ENCODE measurements around the gene GOLIM4. TPM values are rescaled to one million over a fixed set of nuclear protein-coding genes. Genes with fewer than 3 reads are reported as not detected.
"Not testable (repeated sequence)": the region's sequence is repeated elsewhere in the genome, so short reads cannot be mapped to it uniquely, and the experiment has no call there.

Gene GOLIM4
- total RNA-seq, 2 experiments from 2014 or later, result 1.4 to 1.5 TPM

DNA sequence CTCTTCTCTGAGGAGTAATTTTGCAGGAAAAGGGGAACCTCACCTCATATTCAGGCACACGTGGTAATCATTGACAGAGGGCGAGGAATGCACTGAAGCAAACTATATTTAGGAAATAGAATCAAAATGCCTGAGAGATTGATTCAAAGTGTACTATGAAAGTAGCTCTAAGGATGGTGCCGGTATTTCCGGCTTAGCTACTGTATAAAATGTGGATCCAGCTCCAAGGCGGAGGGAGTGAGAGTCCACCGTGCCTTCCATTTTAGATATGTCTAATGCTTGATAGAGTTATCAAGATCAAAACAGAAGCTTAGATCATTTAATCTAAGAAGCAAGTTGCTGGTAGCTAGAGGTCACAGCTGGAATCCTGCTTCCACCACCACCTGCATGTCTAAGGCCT lies 33.0 kb downstream of the GOLIM4 start:
- H3K27ac Mint-ChIP-seq, result no peak overlapping the region
- H3K27me3 Mint-ChIP-seq, result peaks cover 4% of the 10 kb centered on the region
- H3K9me3 Mint-ChIP-seq, result no peaks in the 10 kb centered on the region
- DNase-seq, result no peak
- intact Hi-C loops (cut with micrococcal nuclease), result loop anchor here (5.0 kb wide), 1 partner anchor 35 kb away; the partner anchor contains the start of gene GOLIM4
- H3K36me3 Mint-ChIP-seq, result no peaks in the 10 kb centered on the region
- ChIA-PET POLR2A (no interaction called here), CTCF (no interaction called here)
- peaks cover 7% of the 10 kb centered on the region for H3K4me1 Mint-ChIP-seq (ENCODE audit: low read depth)
- no peak overlapping the region for H3K4me3 Mint-ChIP-seq

DNA sequence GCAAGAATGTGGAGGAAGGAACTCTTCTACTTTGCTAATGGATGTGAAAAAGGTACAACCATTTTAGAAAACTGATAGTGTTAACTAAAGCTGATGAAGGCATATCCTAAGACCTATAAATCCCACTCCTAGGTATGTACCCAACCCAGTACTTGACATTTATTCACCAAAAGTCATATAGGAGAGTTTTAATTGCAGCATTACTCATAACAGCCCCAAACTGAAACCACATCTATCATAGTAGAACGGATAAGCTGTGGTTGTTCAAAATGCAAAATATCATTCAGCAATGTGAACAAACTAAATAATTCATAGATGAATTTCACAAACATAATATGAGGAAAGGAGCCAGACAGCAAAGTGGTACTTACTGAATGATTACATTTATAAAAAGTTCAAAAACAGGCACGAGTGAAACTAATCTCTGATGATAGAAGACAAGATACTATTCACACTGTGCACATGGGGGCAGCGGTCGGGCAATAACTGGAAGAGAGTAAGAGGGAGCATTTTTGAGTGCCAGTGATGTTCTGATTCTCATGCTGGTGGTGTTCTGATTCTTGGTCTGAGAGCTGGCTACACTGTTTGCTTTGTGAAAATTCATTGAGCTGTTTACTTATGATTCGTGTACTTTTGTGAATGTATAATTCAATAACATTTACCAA lies 34.3 kb downstream of the GOLIM4 start:
- ChIA-PET CTCF (interaction anchor here (0.6 kb wide), 1 partner anchor 11 kb away, joined by 3 read pairs; no protein-coding TSS in a partner anchor), POLR2A (no interaction called here)
- Mint-ChIP-seq H3K36me3 (no peaks in the 10 kb centered on the region), H3K4me3 (no peak overlapping the region), H3K9me3 (no peaks in the 10 kb centered on the region), H3K27ac (no peak overlapping the region), H3K4me1 (ENCODE audit: low read depth) (peaks cover 7% of the 10 kb centered on the region), H3K27me3 (peaks cover 4% of the 10 kb centered on the region)
- DNase-seq, result peak; percentile 11
- intact Hi-C loops (cut with micrococcal nuclease), result loop anchor here (5.0 kb wide), 1 partner anchor 36 kb away; the partner anchor contains the start of gene GOLIM4

GRCh38 chr3:168060317-168060716 lies 35.4 kb downstream of the GOLIM4 start:
- no peaks in the 10 kb centered on the region for H3K36me3 Mint-ChIP-seq
- no peaks in the 10 kb centered on the region for H3K9me3 Mint-ChIP-seq
- H3K4me1 Mint-ChIP-seq (ENCODE audit: low read depth), result peaks cover 7% of the 10 kb centered on the region
- no peak overlapping the region for H3K27ac Mint-ChIP-seq
- intact Hi-C loops (cut with micrococcal nuclease), result loop anchor here (5.0 kb wide), 1 partner anchor 37 kb away; the partner anchor contains the start of gene GOLIM4
- peaks cover 4% of the 10 kb centered on the region for H3K27me3 Mint-ChIP-seq
- ChIA-PET POLR2A (no interaction called here), CTCF (no interaction called here)
- H3K4me3 Mint-ChIP-seq, result no peak overlapping the region
- DNase-seq, result no peak

DNA sequence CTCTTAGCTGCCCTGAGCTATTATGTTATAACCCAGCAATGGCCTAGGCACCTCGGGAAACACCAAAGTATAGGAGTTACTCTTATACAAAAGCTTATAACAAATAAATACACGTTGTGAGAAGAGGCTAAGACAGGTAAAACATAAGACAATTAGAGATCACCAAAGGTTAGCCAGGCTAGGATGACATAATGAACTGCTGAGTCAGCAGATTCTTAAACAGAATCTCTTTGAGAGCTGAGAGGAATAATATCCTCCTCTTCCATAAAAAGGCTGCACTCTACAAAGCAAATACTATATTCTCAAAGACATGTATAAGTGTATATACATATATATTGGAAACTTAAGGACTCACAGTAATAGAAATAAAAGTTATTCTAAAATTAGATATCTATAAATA lies 37.2 kb downstream of the GOLIM4 start:
- Mint-ChIP-seq H3K4me1 (ENCODE audit: low read depth) (peaks cover 7% of the 10 kb centered on the region), H3K4me3 (no peak overlapping the region), H3K9me3 (peaks cover 2% of the 10 kb centered on the region), H3K36me3 (no peaks in the 10 kb centered on the region), H3K27me3 (peaks cover 3% of the 10 kb centered on the region), H3K27ac (no peak overlapping the region)
- CTCF ChIA-PET, result interaction anchor here (0.7 to 1.1 kb wide), 2 partner anchors 18 to 1705 kb away, joined by 3 to 4 read pairs; no protein-coding TSS in a partner anchor
- intact Hi-C loops (cut with micrococcal nuclease), result no loop called here
- no peak for DNase-seq
- POLR2A ChIA-PET, result no interaction called here

GRCh38 chr3:168056398-168057230 lies 39.1 kb downstream of the GOLIM4 start:
- H3K27ac Mint-ChIP-seq; H3K36me3 Mint-ChIP-seq; POLR2A ChIA-PET; intact Hi-C loops (cut with micrococcal nuclease); H3K4me3 Mint-ChIP-seq; H3K9me3 Mint-ChIP-seq; H3K4me1 Mint-ChIP-seq (ENCODE audit: low read depth); DNase-seq; CTCF ChIA-PET; H3K27me3 Mint-ChIP-seq: not testable (repeated sequence)

DNA sequence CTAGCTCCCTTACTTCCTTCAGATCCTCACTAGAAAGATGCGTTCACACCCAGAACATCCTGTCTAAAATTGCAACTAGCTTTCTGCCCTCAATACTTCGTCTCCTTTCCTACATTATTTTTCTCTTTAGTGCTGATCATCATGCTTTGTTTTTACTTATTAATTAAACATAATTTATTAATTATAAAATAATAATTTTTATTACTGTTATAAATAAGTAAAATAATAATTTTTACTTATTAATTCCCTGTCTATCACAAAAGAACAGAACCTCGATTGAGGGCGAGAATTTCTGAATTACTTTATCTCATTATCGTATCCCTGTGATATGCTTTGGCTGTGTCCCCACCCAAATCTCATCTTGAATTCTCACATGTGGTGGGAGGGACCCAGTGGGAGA lies 41.3 kb downstream of the GOLIM4 start:
- no peak overlapping the region for H3K27ac Mint-ChIP-seq
- POLR2A ChIA-PET, result no interaction called here
- intact Hi-C loops (cut with micrococcal nuclease), result no loop called here
- no peaks in the 10 kb centered on the region for H3K27me3 Mint-ChIP-seq
- H3K9me3 Mint-ChIP-seq, result peaks cover 2% of the 10 kb centered on the region
- no peak overlapping the region for H3K4me3 Mint-ChIP-seq
- no peak for DNase-seq
- H3K36me3 Mint-ChIP-seq, result no peaks in the 10 kb centered on the region
- no peaks in the 10 kb centered on the region for H3K4me1 Mint-ChIP-seq (ENCODE audit: low read depth)
- CTCF ChIA-PET, result no interaction called here

DNA sequence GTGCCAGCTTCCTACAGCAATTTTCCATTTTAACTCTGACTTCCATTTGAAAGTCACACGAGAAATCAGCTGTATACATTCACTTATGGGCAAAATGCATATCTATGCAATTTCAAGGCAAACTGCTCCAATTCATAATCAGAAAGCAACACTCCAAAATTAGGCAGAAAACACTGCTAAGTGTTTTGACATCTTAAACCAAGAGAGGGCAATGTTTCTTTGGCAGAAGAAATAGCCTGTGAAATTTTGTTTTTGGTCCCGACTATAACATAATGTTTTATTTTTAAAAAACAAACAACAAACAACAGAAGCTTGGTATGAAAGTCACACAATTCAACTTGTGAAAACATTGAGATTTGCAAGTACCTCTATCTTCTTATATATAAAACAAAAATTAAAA lies 42.6 kb downstream of the GOLIM4 start:
- peaks cover 2% of the 10 kb centered on the region for H3K9me3 Mint-ChIP-seq
- ChIA-PET CTCF (no interaction called here), POLR2A (no interaction called here)
- no peak for DNase-seq
- H3K4me1 Mint-ChIP-seq (ENCODE audit: low read depth), result no peaks in the 10 kb centered on the region
- H3K4me3 Mint-ChIP-seq, result no peak overlapping the region
- H3K27ac Mint-ChIP-seq, result no peak overlapping the region
- H3K36me3 Mint-ChIP-seq, result no peaks in the 10 kb centered on the region
- intact Hi-C loops (cut with micrococcal nuclease), result no loop called here
- no peaks in the 10 kb centered on the region for H3K27me3 Mint-ChIP-seq

DNA sequence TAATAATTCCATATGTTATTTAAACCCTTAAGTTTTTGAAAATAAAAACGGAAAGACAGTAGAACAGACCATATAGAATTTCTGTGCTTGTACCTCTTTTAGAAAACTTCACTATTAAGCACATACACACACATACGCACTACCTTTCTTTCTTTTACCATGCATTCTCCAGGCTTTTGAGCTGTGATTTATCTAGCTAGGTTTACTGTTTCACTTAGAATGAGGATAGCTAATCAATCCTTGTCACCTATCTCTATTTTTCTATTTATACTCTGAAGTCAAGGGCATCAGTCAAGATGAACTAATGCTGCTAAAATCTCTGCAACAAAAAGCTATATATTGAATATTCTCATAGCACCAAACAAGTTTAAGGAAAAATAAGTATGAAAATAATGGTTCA lies 43.2 kb downstream of the GOLIM4 start:
- ChIA-PET CTCF (no interaction called here), POLR2A (no interaction called here)
- no peaks in the 10 kb centered on the region for H3K36me3 Mint-ChIP-seq
- no peak overlapping the region for H3K27ac Mint-ChIP-seq
- H3K4me3 Mint-ChIP-seq, result no peak overlapping the region
- intact Hi-C loops (cut with micrococcal nuclease), result no loop called here
- H3K9me3 Mint-ChIP-seq, result peaks cover 2% of the 10 kb centered on the region
- H3K27me3 Mint-ChIP-seq, result no peaks in the 10 kb centered on the region
- H3K4me1 Mint-ChIP-seq (ENCODE audit: low read depth), result no peaks in the 10 kb centered on the region
- DNase-seq, result no peak

- CTCF ChIA-PET, result no interaction called here
Measured at GRCh38 chr3:168051531-168052471, 43.9 kb downstream of the GOLIM4 start.

GRCh38 chr3:168051070-168051469 lies 44.7 kb downstream of the GOLIM4 start:
- H3K27me3 Mint-ChIP-seq, result no peaks in the 10 kb centered on the region
- intact Hi-C loops (cut with micrococcal nuclease), result no loop called here
- H3K4me3 Mint-ChIP-seq, result no peak overlapping the region
- ChIA-PET POLR2A (no interaction called here), CTCF (no interaction called here)
- no peaks in the 10 kb centered on the region for H3K4me1 Mint-ChIP-seq (ENCODE audit: low read depth)
- peaks cover 2% of the 10 kb centered on the region for H3K9me3 Mint-ChIP-seq
- H3K36me3 Mint-ChIP-seq, result no peaks in the 10 kb centered on the region
- DNase-seq, result no peak
- H3K27ac Mint-ChIP-seq, result no peak overlapping the region

More at GRCh38 chr3:168051531-168052471, 43.9 kb downstream of the GOLIM4 start:
- no peak for DNase-seq
- no peaks in the 10 kb centered on the region for H3K4me1 Mint-ChIP-seq (ENCODE audit: low read depth)
- no peaks in the 10 kb centered on the region for H3K27me3 Mint-ChIP-seq
- no peak overlapping the region for H3K4me3 Mint-ChIP-seq
- POLR2A ChIA-PET, result no interaction called here
- no peaks in the 10 kb centered on the region for H3K36me3 Mint-ChIP-seq
- H3K9me3 Mint-ChIP-seq, result peaks cover 2% of the 10 kb centered on the region
- H3K27ac Mint-ChIP-seq, result no peak overlapping the region
- intact Hi-C loops (cut with micrococcal nuclease), result no loop called here

DNA sequence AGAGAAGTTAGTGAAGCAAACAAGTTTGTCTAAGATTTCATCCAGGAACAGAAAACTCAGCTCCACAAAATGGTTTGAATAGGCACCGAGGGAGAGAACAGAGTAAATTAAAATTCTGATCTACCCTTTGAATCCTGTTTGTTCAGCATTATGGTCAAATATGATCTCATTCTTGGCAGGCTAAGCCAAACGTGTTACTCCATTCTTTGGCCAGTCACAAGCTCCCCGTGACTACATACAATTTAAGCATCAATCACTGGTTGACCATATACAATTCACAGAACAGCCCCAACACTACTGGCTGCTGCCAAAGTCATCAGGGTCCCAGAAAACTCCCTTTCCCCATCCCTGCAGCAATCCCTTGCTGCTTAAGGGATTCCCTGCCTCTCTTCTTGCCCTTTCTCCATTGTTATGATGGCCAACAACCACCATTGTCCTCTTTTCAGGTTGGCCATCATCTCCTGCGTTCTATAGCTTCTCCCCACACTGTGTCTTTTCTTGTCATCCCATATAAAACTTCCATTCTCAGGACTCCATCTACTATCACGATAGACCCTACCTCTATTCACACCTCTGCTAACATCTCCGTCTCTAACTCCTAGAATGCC lies 46.3 kb downstream of the GOLIM4 start:
- POLR2A ChIA-PET, result no interaction called here
- Mint-ChIP-seq H3K27ac (no peak overlapping the region), H3K27me3 (no peaks in the 10 kb centered on the region), H3K4me3 (no peak overlapping the region), H3K9me3 (no peaks in the 10 kb centered on the region), H3K4me1 (ENCODE audit: low read depth) (no peaks in the 10 kb centered on the region), H3K36me3 (no peaks in the 10 kb centered on the region)
- intact Hi-C loops (cut with micrococcal nuclease), result no loop called here
- DNase-seq, result no peak
- CTCF ChIA-PET, result interaction anchor here (3.4 kb wide), 1 partner anchor 116 kb away, joined by 19 read pairs; no protein-coding TSS in a partner anchor

Data from activated CD4-positive, alpha-beta memory T cell treated with anti-CD3 and anti-CD28 coated beads for 36 hours (primary cell).